MM.1S (cell line): ENCODE data around the gene PRKAG2.

Experiments
- CTCF ChIP-seq: fragments of 300-600 bp; sonication (generic); IDR thresholded peaks from 2 replicates; pipeline ENCODE4 v1.5.1; 2016; ENCODE audit warnings: antibody characterized with exemption, low read length, mixed read lengths
- EZH2phosphoT487 ChIP-seq: fragments of 300-600 bp; sonication (generic); IDR thresholded peaks from 2 replicates; pipeline ENCODE4 v1.6.1; 2018; ENCODE audit warnings: antibody characterized with exemption, low read length

GRCh38 chr7:151637781-151638261, 239.1 kb downstream of the PRKAG2 start:
- TF ChIP-seq CTCF (no peak), EZH2phosphoT487 (no peak)
